Body of pancreas (tissue), 4 donors: Measurements from ENCODE around the gene CARS2.

Experiments
- POLR2A ChIP-seq, 3 donors: fragments of 450-650 bp; IDR thresholded peaks; one replicate each; pipeline ENCODE4 v1.6.1; 2016; ENCODE audit warnings: antibody characterized with exemption in 3 of 3, mild to moderate bottlenecking in 2 of 3
- TF ChIP-seq, protein P1 (sequence below), 7 experiments: fragments of 450-650 bp in 4 of 7; fragments of 200-600 bp in 3 of 7; sonication (generic) in 3 of 7; IDR thresholded peaks; one replicate each; pipeline ENCODE4 v1.5.1; 2016 to 2019; ENCODE audit warnings: antibody characterized with exemption in 7 of 7

DNA sequence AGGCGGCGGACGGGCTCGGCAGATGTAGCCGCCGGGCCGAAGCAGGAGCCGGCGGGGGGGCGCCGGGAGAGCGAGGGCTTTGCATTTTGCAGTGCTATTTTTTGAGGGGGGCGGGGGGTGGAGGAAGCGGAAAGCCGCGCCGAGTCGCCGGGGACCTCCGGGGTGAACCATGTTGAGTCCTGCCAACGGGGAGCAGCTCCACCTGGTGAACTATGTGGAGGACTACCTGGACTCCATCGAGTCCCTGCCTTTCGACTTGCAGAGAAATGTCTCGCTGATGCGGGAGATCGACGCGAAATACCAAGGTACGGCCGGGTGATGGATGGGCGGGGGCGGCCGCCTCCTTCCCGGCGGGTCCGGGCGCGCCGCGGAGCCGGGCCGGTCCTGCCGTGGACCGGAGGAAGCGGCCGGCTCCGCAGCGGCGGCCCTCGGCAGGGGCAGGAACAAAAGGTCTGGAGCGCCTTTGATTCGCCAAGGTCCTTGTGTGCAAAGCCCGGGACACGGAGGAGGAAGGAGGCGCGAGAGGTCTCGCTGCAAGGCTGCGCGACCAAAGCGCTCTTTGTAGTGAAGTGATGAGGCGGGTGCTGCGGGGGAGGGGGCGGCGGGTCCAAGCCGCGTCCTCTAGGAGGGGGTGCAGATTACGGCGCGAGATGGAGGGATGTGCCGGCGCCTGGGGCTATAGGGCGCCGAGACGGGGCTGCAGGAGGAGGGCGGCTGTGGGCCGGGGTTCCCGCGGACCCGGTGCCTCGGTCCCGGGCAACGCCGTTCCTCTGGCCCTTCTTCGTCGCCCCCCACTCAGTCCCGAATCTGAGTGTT lies 8.3 kb upstream of the CARS2 start:
- TF ChIP-seq POLR2A (IDR thresholded peaks at IDR 0.05), result no peak
- TF ChIP-seq, protein P1, sequence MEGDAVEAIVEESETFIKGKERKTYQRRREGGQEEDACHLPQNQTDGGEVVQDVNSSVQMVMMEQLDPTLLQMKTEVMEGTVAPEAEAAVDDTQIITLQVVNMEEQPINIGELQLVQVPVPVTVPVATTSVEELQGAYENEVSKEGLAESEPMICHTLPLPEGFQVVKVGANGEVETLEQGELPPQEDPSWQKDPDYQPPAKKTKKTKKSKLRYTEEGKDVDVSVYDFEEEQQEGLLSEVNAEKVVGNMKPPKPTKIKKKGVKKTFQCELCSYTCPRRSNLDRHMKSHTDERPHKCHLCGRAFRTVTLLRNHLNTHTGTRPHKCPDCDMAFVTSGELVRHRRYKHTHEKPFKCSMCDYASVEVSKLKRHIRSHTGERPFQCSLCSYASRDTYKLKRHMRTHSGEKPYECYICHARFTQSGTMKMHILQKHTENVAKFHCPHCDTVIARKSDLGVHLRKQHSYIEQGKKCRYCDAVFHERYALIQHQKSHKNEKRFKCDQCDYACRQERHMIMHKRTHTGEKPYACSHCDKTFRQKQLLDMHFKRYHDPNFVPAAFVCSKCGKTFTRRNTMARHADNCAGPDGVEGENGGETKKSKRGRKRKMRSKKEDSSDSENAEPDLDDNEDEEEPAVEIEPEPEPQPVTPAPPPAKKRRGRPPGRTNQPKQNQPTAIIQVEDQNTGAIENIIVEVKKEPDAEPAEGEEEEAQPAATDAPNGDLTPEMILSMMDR (IDR thresholded peaks at IDR 0.05), result peak in 1 of 7 experiments; percentile 14
